ENCODE data around the gene TUBGCP2. TPM values are rescaled to one million over a fixed set of nuclear protein-coding genes. Genes with fewer than 3 reads are reported as not detected.

TUBGCP2 gene
- 28.7 and 33.1 TPM in 2 replicates for total RNA-seq (2014; rRNA removed; shearing (Covaris generic))
- polyA plus RNA-seq (2015; cell fraction: cytosol; rRNA removed) = 32.5 and 36.9 TPM in 2 replicates
- polyA plus RNA-seq (2015; cell fraction: nucleus; rRNA removed) = 70.2 and 71.8 TPM in 2 replicates

GRCh38 chr10:133308421-133309099, at the start of gene TUBGCP2, which contains the start of gene ZNF511:
TUBGCP2 (minus strand) TSS chr10:133308872; CDS start chr10:133302941, 5,931 bp downstream.
ZNF511 (plus strand) TSS chr10:133308914; CDS start chr10:133308944, 30 bp downstream.
- in situ Hi-C loops (cut with HindIII; ENCODE audit: low pct_unique_long_range_greater_than_20kb, low sequenced_read_pairs) = no loop called here
- DNase-seq (ENCODE audit: low read depth, low spot score) = peak; percentile 68

DNA sequence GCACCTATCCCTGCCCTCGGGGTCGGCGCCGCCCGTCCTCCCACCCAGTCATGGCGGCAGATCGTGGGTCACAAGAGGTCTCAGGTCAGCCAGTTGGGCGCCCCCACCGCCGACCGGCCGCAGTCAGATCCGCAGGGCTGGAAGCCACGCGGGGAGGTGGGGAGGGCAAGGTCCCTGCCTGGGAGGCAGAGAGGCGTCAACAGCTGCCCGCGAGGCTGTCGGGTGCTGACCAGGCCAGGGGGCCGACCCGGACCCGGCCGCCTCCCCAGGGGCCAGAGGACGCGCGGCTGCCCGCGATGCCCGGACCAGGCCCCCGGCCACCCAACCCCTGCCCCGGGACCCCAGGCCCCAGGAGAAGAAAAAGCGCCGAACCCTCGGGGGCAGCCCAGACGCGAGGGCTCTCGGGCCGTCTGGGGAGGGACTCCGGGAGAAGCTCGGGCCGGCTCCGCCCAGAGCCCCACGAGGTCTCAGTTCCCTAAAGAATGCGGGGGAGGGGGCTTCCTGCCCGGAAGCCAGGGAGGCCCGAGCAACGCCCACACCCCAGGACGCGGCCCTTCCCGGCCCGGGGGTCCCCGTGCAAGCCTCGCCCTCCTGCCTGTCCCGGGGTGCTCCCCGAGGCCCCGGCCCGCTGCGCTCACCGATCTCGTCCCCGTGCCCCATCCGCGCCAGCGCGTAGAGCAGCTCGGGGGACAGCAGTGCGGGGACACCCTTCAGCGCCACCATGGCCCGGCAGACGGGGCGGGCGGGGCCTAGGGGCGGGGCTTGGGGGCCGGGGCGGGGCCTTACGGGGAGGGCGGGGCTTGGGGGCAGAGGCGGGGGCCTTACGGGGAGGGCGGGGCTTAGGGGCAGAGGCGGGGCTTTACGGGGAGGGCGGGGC, 48.9 kb upstream of the TUBGCP2 start, which contains the start of gene FUOM:
Gene FUOM (minus strand): TSS at position 735 of the 877 bp plus-strand sequence. CDS start 12 bp downstream, at position 723.
- peak; percentile 58 for DNase-seq (ENCODE audit: low read depth, low spot score)
- in situ Hi-C loops (cut with HindIII; ENCODE audit: low pct_unique_long_range_greater_than_20kb, low sequenced_read_pairs) = no loop called here

- no peak for DNase-seq (ENCODE audit: low read depth, low spot score)
- in situ Hi-C loops (cut with HindIII; ENCODE audit: low pct_unique_long_range_greater_than_20kb, low sequenced_read_pairs) = no loop called here
Observed at GRCh38 chr10:133356549-133357284, 48.0 kb upstream of the TUBGCP2 start.

DNA sequence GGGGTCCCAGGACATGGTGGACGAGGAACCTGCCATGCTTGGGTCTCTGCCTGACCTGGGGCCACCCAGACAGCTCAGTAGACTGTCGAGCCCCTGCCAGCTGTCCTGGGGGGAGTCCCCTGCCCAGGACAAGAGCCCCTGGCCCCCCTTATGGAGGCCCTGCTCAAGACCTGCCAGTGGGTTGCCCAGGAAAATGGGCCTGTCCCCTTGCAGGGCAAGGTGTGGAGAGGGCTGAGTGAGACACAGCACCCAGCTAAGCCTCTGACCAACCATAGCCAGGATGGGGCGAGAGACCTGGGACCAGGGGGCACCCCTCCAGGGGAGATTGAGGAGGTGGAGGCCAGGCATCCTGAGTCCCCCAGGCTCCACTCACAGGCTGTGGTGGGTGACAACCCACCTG, 47.3 kb upstream of the TUBGCP2 start:
- in situ Hi-C loops (cut with HindIII; ENCODE audit: low pct_unique_long_range_greater_than_20kb, low sequenced_read_pairs) = no loop called here
- DNase-seq (ENCODE audit: low read depth, low spot score) = no peak

DNA sequence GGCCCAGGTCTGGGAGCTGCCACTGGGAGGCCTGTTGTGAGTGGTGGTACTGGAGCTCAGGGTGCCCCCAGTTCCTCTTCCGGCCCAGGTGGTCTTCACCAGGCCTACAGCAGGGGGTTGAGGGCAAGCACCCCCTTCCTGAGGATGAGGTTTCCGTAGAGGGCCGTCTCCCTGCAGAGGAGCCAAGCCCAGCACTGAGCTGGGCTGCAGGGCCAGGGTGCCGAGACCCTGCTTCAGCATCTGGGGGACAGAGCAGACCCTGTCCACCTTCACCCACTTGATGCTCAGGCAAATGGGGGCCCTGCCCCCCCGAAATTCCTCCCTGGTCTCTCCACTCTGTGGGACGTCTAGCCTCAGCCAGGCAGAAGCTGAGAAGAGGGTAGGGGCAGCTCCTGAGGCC, 46.6 kb upstream of the TUBGCP2 start:
- DNase-seq (ENCODE audit: low read depth, low spot score) = no peak
- in situ Hi-C loops (cut with HindIII; ENCODE audit: low pct_unique_long_range_greater_than_20kb, low sequenced_read_pairs) = no loop called here

GRCh38 chr10:133354672-133355240, 46.1 kb upstream of the TUBGCP2 start:
- no peak for DNase-seq (ENCODE audit: low read depth, low spot score)
- in situ Hi-C loops (cut with HindIII; ENCODE audit: low pct_unique_long_range_greater_than_20kb, low sequenced_read_pairs) = no loop called here

- in situ Hi-C loops (cut with HindIII; ENCODE audit: low pct_unique_long_range_greater_than_20kb, low sequenced_read_pairs) = no loop called here
- no peak for DNase-seq (ENCODE audit: low read depth, low spot score)
Observed at GRCh38 chr10:133353988-133354605, 45.4 kb upstream of the TUBGCP2 start.

DNA sequence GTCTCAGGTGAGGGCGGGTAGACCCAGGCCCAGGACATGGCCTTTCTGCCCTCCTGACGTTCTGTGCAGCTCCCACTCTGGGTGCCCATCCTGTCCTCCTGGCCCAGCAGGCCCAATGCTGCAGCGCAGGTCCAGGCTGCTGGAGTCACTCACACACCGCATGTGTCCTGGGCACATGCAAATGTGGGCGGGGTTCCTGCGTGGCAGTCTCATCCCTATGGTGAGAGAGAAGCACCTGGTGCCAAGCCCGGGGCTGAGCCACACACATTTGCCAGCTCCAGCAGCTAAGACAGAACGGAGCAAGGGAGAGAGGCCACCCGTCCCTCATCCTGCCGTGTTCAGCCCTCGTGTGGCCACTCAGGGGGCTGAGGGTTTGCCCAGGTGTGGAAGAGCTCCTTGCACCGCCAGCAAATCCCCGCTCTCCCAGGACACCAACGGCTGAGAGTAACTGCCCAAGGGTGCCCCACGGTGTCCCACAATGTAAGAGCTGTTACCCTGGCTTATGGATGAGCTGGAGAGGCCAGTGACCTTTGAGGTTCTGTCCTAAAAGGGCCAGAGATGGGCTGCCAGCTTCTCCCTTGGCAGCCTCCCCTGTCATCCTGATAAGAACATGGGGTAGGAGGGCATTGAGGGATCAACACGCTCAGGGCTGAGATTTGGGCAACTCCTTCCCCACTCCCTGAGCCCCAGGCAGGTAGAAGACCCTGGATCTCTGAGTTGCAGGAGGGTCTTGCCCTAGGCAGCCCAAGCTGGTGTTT, 44.7 kb upstream of the TUBGCP2 start:
- in situ Hi-C loops (cut with HindIII; ENCODE audit: low pct_unique_long_range_greater_than_20kb, low sequenced_read_pairs) = no loop called here
- no peak for DNase-seq (ENCODE audit: low read depth, low spot score)

- peak; percentile 15 for DNase-seq (ENCODE audit: low read depth, low spot score)
Observed at GRCh38 chr10:133351408-133352318, 43.0 kb upstream of the TUBGCP2 start.

DNA sequence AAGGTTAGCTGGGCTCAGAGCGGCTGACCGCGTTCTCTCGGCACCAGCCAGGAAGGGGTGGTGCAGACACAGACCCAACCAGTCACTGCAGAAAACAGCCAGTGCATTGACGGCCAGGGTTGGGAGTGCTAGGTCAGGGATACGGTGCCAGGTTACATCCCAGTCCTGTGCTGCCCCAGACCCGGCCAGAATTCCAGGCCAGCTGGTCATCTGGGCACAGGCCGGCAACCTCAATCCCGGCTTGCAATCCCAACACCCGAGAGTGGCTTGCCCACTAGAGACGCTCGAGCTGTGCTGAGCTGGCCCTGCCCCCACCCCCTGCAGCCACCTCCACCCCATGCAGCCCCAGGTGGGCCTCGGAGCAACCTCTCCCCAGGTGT, 42.3 kb upstream of the TUBGCP2 start:
- in situ Hi-C loops (cut with HindIII; ENCODE audit: low pct_unique_long_range_greater_than_20kb, low sequenced_read_pairs) = no loop called here
- no peak for DNase-seq (ENCODE audit: low read depth, low spot score)

More at GRCh38 chr10:133351408-133352318, 43.0 kb upstream of the TUBGCP2 start:
- in situ Hi-C loops (cut with HindIII; ENCODE audit: low pct_unique_long_range_greater_than_20kb, low sequenced_read_pairs) = no loop called here

GRCh38 chr10:133350283-133350949, 41.7 kb upstream of the TUBGCP2 start:
- in situ Hi-C loops (cut with HindIII; ENCODE audit: low pct_unique_long_range_greater_than_20kb, low sequenced_read_pairs) = no loop called here
- DNase-seq (ENCODE audit: low read depth, low spot score) = no peak

DNA sequence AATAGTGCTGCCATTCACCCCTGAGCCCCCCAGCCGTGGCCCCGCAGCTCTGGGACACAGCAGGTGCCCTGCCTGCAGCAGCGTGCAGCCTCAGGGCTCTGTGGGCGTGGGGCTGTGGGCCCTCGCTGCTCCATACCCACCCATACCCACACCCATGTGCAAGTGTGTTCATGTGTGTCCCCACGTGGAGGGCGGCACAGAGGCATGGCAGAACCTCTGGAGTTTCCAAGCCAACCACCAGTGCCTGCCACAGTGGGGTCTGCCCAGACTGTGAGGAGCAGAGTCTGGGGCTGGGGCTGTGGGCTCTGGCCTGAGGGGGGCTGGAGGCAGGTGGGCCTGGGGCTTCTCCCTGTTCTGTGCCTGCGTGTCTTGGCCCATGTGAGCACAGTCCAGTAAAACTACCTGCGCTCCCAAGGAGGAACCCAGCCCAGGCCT, 40.9 kb upstream of the TUBGCP2 start:
- no peak for DNase-seq (ENCODE audit: low read depth, low spot score)
- in situ Hi-C loops (cut with HindIII; ENCODE audit: low pct_unique_long_range_greater_than_20kb, low sequenced_read_pairs) = no loop called here

- in situ Hi-C loops (cut with HindIII; ENCODE audit: low pct_unique_long_range_greater_than_20kb, low sequenced_read_pairs) = no loop called here
- no peak for DNase-seq (ENCODE audit: low read depth, low spot score)
Observed at GRCh38 chr10:133349160-133349568, 40.5 kb upstream of the TUBGCP2 start.

GRCh38 chr10:133347710-133348517, 39.2 kb upstream of the TUBGCP2 start:
- in situ Hi-C loops (cut with HindIII; ENCODE audit: low pct_unique_long_range_greater_than_20kb, low sequenced_read_pairs) = no loop called here
- DNase-seq (ENCODE audit: low read depth, low spot score) = no peak
